Renal pelvis (tissue), 12 donors: Measurements from ENCODE around the gene LOX. TPM values are rescaled to one million over a fixed set of nuclear protein-coding genes. Genes with fewer than 3 reads are reported as not detected.

ENCODE experiments used
- DNase-seq: peaks from one replicate; pipeline ENCODE4 v3.0.0-alpha.2; 2013
- long read RNA-seq, 16 experiments: transcript quantifications; one replicate each; lab custom pipeline, GENCODE V29; 2026
- polyA plus RNA-seq, 3 donors: library from polyadenylated mRNA; unstranded; fragments of 120-200 nt; gene quantifications; one replicate each; pipeline ENCODE4 v1.2.1, GENCODE V29; 2013; ENCODE audit not compliant: insufficient read length in 3 of 3

Gene LOX, protein sequence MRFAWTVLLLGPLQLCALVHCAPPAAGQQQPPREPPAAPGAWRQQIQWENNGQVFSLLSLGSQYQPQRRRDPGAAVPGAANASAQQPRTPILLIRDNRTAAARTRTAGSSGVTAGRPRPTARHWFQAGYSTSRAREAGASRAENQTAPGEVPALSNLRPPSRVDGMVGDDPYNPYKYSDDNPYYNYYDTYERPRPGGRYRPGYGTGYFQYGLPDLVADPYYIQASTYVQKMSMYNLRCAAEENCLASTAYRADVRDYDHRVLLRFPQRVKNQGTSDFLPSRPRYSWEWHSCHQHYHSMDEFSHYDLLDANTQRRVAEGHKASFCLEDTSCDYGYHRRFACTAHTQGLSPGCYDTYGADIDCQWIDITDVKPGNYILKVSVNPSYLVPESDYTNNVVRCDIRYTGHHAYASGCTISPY
- polyA plus RNA-seq, result 10 to 100 TPM; 36.5 to 43.7 (median 41.6) TPM
- long read RNA-seq, donor 1, full-length matches to known transcripts, result 5 of 11 reads
- long read RNA-seq, donor 1, partial matches to known transcripts, result 6 of 11 reads
- long read RNA-seq, donor 1, other reads (novel, unspliced or antisense), result 0 of 11 reads
- long read RNA-seq, donor 2, full-length matches to known transcripts, result 9 of 34 reads
- long read RNA-seq, donor 2, partial matches to known transcripts, result 25 of 34 reads
- long read RNA-seq, donor 2, other reads (novel, unspliced or antisense), result 0 of 34 reads
- long read RNA-seq, donor 3, full-length matches to known transcripts, result 6 of 6 reads
- long read RNA-seq, donor 3, partial matches to known transcripts, result 0 of 6 reads
- long read RNA-seq, donor 3, other reads (novel, unspliced or antisense), result 0 of 6 reads
- long read RNA-seq, donor 4, full-length matches to known transcripts, result 8 of 19 reads
- long read RNA-seq, donor 4, partial matches to known transcripts, result 11 of 19 reads
- long read RNA-seq, donor 4, other reads (novel, unspliced or antisense), result 0 of 19 reads
- long read RNA-seq, donor 5, full-length matches to known transcripts, result 2 of 2 reads
- long read RNA-seq, donor 5, partial matches to known transcripts, result 0 of 2 reads
- long read RNA-seq, donor 5, other reads (novel, unspliced or antisense), result 0 of 2 reads
- long read RNA-seq, donor 6, full-length matches to known transcripts, result 8 of 26 reads
- long read RNA-seq, donor 6, partial matches to known transcripts, result 18 of 26 reads
- long read RNA-seq, donor 6, other reads (novel, unspliced or antisense), result 0 of 26 reads
- long read RNA-seq, donor 7, full-length matches to known transcripts, result 15 of 28 reads
- long read RNA-seq, donor 7, partial matches to known transcripts, result 13 of 28 reads
- long read RNA-seq, donor 7, other reads (novel, unspliced or antisense), result 0 of 28 reads
- long read RNA-seq, donor 8, full-length matches to known transcripts, result 18 of 41 reads
- long read RNA-seq, donor 8, partial matches to known transcripts, result 23 of 41 reads
- long read RNA-seq, donor 8, other reads (novel, unspliced or antisense), result 0 of 41 reads
- long read RNA-seq, donor 9, full-length matches to known transcripts, result 12 of 17 reads
- long read RNA-seq, donor 9, partial matches to known transcripts, result 5 of 17 reads
- long read RNA-seq, donor 9, other reads (novel, unspliced or antisense), result 0 of 17 reads
- long read RNA-seq, donor 10, full-length matches to known transcripts, result 5 of 38 reads
- long read RNA-seq, donor 10, partial matches to known transcripts, result 33 of 38 reads
- long read RNA-seq, donor 10, other reads (novel, unspliced or antisense), result 0 of 38 reads
- long read RNA-seq, donor 11, full-length matches to known transcripts, result 6 of 12 reads
- long read RNA-seq, donor 11, partial matches to known transcripts, result 6 of 12 reads
- long read RNA-seq, donor 11, other reads (novel, unspliced or antisense), result 0 of 12 reads
- long read RNA-seq, donor 12, full-length matches to known transcripts, result 12 of 22 reads
- long read RNA-seq, donor 12, partial matches to known transcripts, result 10 of 22 reads
- long read RNA-seq, donor 12, other reads (novel, unspliced or antisense), result 0 of 22 reads
- long read RNA-seq, donor 13, full-length matches to known transcripts, result 4 of 4 reads
- long read RNA-seq, donor 13, partial matches to known transcripts, result 0 of 4 reads
- long read RNA-seq, donor 13, other reads (novel, unspliced or antisense), result 0 of 4 reads
- long read RNA-seq, donor 14, full-length matches to known transcripts, result 13 of 28 reads
- long read RNA-seq, donor 14, partial matches to known transcripts, result 15 of 28 reads
- long read RNA-seq, donor 14, other reads (novel, unspliced or antisense), result 0 of 28 reads
- long read RNA-seq, donor 15, full-length matches to known transcripts, result 8 of 13 reads
- long read RNA-seq, donor 15, partial matches to known transcripts, result 5 of 13 reads
- long read RNA-seq, donor 15, other reads (novel, unspliced or antisense), result 0 of 13 reads
- long read RNA-seq, donor 16, full-length matches to known transcripts, result 6 of 6 reads
- long read RNA-seq, donor 16, partial matches to known transcripts, result 0 of 6 reads
- long read RNA-seq, donor 16, other reads (novel, unspliced or antisense), result 0 of 6 reads

DNA sequence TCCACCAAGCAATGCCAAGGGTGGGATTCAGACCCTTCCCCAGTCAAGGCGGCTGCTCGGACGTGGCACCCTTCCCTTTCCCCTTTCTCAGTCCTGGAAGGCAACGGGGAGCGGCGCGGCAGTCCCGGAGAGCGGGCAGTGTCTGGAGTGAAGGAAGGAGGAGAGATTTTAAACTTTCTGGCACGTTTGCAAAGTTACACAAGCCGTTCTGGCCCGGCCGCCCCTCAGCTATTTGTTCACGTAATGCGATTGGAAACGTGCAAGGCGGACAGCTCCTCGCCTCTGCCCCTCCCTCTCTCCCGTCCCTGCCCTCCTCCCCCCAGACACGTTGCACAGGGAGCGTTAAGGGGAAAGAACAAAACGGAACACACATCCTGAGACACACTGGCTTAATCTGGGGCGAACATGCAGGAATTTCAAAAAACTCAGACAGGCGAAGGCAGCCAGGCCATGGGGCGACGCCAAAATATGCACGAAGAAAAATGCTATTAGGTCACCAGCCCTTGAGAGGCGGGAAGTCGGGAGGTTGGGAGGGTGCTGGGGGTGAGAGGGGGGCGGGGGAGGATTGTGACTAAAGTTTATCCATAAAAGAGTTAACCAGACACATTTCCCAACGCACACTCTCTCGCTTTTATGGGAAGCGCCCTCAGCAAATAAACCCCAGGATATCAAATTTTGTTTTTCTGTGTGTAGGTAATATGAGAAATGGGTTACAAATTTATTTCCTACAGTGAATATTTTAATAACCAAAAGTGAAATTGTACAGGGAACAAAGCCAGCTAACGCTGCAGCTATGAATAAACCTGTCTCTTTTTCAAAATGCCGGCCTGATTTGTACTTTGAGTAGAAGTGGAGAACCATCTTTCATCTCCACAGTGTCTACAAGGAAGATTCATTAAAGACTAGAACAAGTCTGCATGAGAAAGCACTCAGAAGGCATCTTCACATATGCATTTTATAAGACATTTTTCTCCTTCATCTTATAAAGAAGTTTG, at the start of gene LOX:
TSS of gene LOX (minus strand) at position 144 of the 995 bp plus-strand sequence. CDS start 274 bp downstream, outside the sequence.
- DNase-seq, result peak; percentile 82

DNA sequence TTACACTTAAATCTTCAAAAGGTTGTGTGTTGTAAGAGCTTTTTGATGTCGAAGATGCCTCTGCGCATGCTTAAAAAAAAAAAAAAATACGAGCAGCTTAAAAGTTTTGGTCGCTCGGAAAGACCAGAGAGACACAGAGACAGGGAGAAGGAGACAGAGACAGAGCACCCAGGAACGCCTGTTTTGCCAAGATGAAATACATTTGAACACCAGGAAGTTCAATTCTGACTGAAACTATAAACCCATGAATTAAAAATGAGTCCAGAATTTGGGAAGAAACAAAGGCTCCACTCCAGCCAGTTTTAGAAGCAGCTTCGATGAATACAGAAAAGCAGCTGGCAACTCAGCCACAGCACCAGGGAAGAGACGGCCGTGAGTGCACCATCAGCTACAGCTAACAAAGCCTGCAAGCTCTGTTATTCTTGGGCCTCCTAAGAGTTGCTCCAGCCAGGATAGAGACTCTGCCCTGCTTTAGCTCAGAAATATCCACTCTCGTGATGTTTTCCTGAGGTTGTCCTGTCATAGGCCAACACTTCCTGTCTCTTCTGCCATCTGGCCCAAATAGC, 48.8 kb upstream of the LOX start:
- no peak for DNase-seq

DNA sequence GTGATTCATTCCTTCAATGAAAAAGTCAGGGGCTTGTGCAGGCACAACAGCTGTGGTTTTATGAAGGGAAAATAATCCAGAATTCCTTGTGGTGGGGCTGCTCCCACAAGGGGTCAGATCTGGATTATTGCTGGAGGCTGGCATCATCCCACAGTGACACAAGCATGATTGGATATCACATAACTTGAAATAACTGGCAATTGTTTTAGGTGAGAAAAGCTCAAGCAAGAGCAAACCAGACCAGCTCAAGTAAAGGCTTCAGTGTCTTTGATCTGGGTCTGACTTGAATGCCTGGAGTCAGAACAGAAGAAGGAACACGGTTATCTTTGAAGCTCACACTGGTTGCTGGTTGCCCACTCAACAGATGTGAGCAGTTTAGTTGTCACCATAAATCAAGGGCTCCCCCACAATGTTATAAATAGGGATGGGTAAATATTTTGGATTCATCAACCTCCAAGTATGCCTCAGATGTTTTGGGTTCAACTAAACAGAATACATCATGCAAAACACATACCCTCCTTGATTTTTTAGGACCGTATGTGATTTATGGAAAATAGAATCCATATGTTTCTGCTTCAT, 48.2 kb upstream of the LOX start:
- no peak for DNase-seq

GRCh38 chr5:122124766-122125165, 46.7 kb upstream of the LOX start:
- no peak for DNase-seq

DNA sequence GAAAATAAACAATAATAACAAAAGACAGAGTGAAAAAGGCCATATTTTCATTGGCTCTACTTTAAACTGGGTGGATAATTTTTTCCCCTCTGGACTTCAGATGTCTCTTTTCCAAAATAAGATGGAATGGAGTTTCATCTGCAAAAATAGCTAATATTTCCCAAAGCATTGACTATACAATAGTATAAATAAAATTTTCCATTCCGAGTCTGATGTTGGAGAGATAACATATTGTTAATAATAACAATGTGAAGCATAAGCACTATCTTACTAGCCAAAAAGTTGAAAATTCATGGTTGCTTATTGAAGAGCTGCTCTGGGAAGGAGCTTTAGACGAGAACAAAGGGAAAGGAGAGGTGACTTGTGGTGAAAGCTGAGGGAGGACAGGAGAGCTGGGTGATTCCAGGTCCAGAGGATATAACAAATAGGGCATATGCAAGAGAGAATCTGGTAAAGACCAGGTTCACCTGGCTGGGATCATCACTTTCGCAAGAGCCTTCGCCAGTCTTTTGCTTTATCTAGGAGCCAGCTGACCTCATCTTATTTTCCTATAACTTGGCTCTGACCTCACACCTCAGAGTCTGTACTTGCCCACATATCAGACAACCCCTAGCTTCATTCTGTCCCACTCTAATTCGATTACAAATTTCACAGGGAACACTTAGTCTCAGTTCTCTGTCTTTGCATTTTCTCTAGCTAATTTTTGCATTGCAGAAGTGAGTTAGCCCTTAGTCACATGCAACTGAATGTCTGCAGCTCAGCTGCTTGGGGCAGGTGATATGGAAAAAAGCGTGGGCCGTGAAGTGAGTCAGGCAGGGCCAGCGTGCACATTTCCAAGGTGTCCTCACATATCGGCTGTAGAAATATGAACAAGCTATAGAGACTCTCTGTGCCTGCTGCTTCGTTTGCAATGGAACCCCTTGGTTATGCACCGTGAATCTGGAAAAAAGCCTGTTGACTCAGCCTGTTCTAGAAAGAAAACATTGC, 43.7 kb upstream of the LOX start:
- DNase-seq, result no peak

- no peak for DNase-seq
Measured at GRCh38 chr5:122120957-122121356, 42.9 kb upstream of the LOX start.

GRCh38 chr5:122120493-122120892, 42.4 kb upstream of the LOX start:
- no peak for DNase-seq

- DNase-seq, result no peak
Measured at GRCh38 chr5:122119205-122119604, 41.1 kb upstream of the LOX start.

DNA sequence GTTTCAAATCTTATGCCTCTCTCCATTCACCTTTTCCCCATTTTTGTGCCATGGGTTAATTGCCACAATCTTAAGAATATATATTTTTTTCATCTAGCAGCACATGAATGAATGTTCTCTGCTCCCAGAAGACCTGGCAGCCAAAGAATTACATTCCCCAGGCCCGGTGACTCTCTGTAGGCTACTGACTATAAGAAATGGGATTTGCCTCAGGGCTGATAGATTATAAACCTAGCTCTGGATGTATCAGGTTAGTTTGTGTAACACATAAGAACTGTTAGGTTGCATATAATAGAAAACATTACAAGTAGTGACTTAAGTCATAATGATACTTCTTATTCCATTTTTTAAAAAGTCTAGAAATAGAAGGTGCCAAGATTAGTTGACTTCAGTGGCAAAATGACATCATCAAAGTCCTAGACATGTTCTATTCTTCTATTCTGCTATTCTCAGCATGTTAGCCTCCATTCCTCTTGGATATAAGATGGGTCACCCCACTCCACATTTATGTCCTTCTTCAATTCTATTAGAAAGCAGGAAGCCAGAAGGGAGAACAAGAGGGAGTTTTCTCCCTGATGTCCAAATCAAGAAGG, 40.4 kb upstream of the LOX start:
- DNase-seq, result no peak

- no peak for DNase-seq
Measured at GRCh38 chr5:122114501-122114900, 36.4 kb upstream of the LOX start.

- DNase-seq, result no peak
Measured at GRCh38 chr5:122112733-122113558, 34.9 kb upstream of the LOX start.

- DNase-seq, result no peak
Measured at GRCh38 chr5:122112063-122112462, 34.0 kb upstream of the LOX start.

- no peak for DNase-seq
Measured at GRCh38 chr5:122111460-122111859, 33.4 kb upstream of the LOX start.

- DNase-seq, result no peak
Measured at GRCh38 chr5:122110987-122111386, 32.9 kb upstream of the LOX start.
